Prostate gland (tissue), 2 donors: ENCODE results near the gene PNMA8A.

Source experiments
- POLR2A ChIP-seq: fragments of 450-650 bp; IDR thresholded peaks from one replicate; pipeline ENCODE4 v1.6.1; 2016; ENCODE audit warnings: antibody characterized with exemption, mild to moderate bottlenecking
- POLR2AphosphoS5 ChIP-seq: sonication (generic); formaldehyde crosslinking; IDR thresholded peaks from one replicate; pipeline ENCODE4 v1.6.1; 2017; ENCODE audit warnings: antibody characterized with exemption
- TF ChIP-seq, protein P1 (sequence below), 4 experiments: fragments of 200-600 bp in 2 of 4; fragments of 450-650 bp in 2 of 4; sonication (generic) in 2 of 4; IDR thresholded peaks; 1 replicate in 3 of 4; 2 replicates in 1 of 4; pipeline ENCODE4 v1.5.1; 2016 to 2019; ENCODE audit warnings: antibody characterized with exemption in 4 of 4, mild to moderate bottlenecking in 2 of 4, moderate library complexity in 2 of 4

- TF ChIP-seq, protein P1, sequence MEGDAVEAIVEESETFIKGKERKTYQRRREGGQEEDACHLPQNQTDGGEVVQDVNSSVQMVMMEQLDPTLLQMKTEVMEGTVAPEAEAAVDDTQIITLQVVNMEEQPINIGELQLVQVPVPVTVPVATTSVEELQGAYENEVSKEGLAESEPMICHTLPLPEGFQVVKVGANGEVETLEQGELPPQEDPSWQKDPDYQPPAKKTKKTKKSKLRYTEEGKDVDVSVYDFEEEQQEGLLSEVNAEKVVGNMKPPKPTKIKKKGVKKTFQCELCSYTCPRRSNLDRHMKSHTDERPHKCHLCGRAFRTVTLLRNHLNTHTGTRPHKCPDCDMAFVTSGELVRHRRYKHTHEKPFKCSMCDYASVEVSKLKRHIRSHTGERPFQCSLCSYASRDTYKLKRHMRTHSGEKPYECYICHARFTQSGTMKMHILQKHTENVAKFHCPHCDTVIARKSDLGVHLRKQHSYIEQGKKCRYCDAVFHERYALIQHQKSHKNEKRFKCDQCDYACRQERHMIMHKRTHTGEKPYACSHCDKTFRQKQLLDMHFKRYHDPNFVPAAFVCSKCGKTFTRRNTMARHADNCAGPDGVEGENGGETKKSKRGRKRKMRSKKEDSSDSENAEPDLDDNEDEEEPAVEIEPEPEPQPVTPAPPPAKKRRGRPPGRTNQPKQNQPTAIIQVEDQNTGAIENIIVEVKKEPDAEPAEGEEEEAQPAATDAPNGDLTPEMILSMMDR (IDR thresholded peaks at IDR 0.05), result no peak
- no peak for TF ChIP-seq POLR2A
- TF ChIP-seq POLR2AphosphoS5, result no peak
These were observed 26.4 kb upstream of the PNMA8A start for GRCh38 chr19:46497773-46498172.
